ENCODE results near the gene CTNNBIP1.
"Not testable (repeated sequence)": the region's sequence is repeated elsewhere in the genome, so short reads cannot be mapped to it uniquely, and the experiment has no call there.

The CTNNBIP1 gene

GRCh38 chr1:9805006-9805508, 105.0 kb downstream of the CTNNBIP1 start:
- H3K27me3 Mint-ChIP-seq: no peaks in the 10 kb centered on the region
- ATAC-seq (replicated peaks) (no peak), DNase-seq (no peak)
- H3K9me3 Mint-ChIP-seq: no peaks in the 10 kb centered on the region
- H3K4me3 Mint-ChIP-seq: no peak overlapping the region
- H3K27ac Mint-ChIP-seq: peak overlapping the region in 1 of 2 donors; percentile 28
- H3K4me1 Mint-ChIP-seq (ENCODE audit: low read depth in 2 of 2): peaks cover 35 to 44% of the 10 kb centered on the region in 2 donors
- H3K36me3 Mint-ChIP-seq (ENCODE audit: insufficient read depth): peaks cover 4% of the 10 kb centered on the region

- H3K4me3 Mint-ChIP-seq; H3K36me3 Mint-ChIP-seq (ENCODE audit: insufficient read depth); DNase-seq; H3K27me3 Mint-ChIP-seq; H3K9me3 Mint-ChIP-seq; ATAC-seq (replicated peaks): not testable (repeated sequence)
- H3K27ac Mint-ChIP-seq: peak overlapping the region in 1 of 2 donors; percentile 54
- peaks cover 31 to 42% of the 10 kb centered on the region in 2 donors for H3K4me1 Mint-ChIP-seq (ENCODE audit: low read depth in 2 of 2)
These were observed 106.8 kb downstream of the CTNNBIP1 start for GRCh38 chr1:9803003-9803918.

GRCh38 chr1:9801909-9802308, 108.2 kb downstream of the CTNNBIP1 start:
- no peaks in the 10 kb centered on the region for H3K9me3 Mint-ChIP-seq
- no peaks in the 10 kb centered on the region for H3K27me3 Mint-ChIP-seq
- H3K4me3 Mint-ChIP-seq: no peak overlapping the region
- H3K27ac Mint-ChIP-seq: peak overlapping the region; percentile 45 to 54
- ATAC-seq (replicated peaks): no peak
- no peak for DNase-seq
- peaks cover 33 to 47% of the 10 kb centered on the region in 2 donors for H3K4me1 Mint-ChIP-seq (ENCODE audit: low read depth in 2 of 2)
- H3K36me3 Mint-ChIP-seq (ENCODE audit: insufficient read depth): peaks cover 3% of the 10 kb centered on the region
